Cardiac fibroblast (primary cell): Measurements from ENCODE around the gene FGF12.

Source experiments
- DNase-seq, 2 donors: peaks; one replicate each; pipeline versions ENCODE4 v3.0.0 to v3.0.0-alpha.2; 2010; ENCODE audit warnings: low read depth in 2 of 2
- H3K4me3 ChIP-seq, 2 donors: replicated peaks in 1 of 2; 1 replicate in 1 of 2; 2 replicates in 1 of 2; pipeline ENCODE4 v1.5.1; 2011; ENCODE audit warnings: low read depth in 2 of 2, low read length in 2 of 2, mild to moderate bottlenecking in 2 of 2, moderate library complexity in 1 of 2
- TF ChIP-seq, protein P1 (sequence below): IDR thresholded peaks from one replicate; pipeline ENCODE4 v1.5.1; 2011; ENCODE audit warnings: low read depth, mild to moderate bottlenecking, low read length, inconsistent platforms

FGF12 gene

DNA sequence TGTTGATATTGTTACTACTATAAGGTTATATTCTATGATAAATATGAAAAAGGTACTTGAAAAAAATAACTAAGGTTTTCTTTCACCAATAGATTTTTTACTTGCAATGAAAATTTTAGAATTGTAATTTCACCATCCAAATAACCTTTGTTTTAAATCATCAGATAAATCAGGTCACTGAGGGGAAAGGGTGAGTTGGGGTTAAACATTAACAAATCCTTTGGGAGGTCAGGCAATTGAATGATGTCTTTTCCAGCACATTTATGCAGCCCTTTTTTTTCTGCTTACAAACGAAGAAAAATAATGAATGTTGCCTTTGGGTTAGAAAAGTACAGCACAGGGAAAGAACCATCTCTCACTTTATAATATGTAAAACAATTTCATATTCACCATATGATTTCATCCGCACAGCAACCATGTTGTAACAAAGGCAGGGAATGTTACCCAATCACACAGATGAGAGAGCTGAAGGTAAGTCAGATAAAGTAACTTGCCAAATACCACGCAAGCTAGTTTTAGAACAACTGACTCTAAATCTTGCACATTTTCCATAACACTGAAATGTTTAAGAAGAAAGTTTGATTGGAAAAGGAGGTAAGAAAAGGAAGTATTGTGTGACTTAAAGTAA lies 151.3 kb downstream of the FGF12 start:
- no peak overlapping the region for H3K4me3 ChIP-seq
- DNase-seq, result no peak
- TF ChIP-seq, protein P1, sequence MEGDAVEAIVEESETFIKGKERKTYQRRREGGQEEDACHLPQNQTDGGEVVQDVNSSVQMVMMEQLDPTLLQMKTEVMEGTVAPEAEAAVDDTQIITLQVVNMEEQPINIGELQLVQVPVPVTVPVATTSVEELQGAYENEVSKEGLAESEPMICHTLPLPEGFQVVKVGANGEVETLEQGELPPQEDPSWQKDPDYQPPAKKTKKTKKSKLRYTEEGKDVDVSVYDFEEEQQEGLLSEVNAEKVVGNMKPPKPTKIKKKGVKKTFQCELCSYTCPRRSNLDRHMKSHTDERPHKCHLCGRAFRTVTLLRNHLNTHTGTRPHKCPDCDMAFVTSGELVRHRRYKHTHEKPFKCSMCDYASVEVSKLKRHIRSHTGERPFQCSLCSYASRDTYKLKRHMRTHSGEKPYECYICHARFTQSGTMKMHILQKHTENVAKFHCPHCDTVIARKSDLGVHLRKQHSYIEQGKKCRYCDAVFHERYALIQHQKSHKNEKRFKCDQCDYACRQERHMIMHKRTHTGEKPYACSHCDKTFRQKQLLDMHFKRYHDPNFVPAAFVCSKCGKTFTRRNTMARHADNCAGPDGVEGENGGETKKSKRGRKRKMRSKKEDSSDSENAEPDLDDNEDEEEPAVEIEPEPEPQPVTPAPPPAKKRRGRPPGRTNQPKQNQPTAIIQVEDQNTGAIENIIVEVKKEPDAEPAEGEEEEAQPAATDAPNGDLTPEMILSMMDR, result no peak

DNA sequence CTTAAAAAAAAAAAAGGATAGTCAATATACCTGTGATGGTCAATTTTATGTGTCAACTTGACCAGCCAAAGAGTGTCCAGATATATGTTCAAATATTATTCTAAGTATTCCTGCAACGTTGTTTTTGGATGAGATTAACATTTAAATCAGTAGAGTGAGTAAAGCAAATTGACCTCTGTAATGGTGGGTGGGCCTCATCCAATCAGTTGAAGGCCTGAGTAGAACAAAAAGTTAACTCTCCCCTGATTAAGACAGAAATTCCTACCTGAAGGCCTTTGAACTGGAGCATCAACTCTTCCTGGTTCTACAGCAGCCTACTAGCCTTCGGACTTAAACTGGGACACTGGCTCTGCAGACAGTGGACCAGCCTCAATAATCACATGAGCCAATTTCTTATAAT lies 154.1 kb downstream of the FGF12 start:
- no peak for DNase-seq
- TF ChIP-seq, protein P1, result no peak
- H3K4me3 ChIP-seq, result no peak overlapping the region

DNA sequence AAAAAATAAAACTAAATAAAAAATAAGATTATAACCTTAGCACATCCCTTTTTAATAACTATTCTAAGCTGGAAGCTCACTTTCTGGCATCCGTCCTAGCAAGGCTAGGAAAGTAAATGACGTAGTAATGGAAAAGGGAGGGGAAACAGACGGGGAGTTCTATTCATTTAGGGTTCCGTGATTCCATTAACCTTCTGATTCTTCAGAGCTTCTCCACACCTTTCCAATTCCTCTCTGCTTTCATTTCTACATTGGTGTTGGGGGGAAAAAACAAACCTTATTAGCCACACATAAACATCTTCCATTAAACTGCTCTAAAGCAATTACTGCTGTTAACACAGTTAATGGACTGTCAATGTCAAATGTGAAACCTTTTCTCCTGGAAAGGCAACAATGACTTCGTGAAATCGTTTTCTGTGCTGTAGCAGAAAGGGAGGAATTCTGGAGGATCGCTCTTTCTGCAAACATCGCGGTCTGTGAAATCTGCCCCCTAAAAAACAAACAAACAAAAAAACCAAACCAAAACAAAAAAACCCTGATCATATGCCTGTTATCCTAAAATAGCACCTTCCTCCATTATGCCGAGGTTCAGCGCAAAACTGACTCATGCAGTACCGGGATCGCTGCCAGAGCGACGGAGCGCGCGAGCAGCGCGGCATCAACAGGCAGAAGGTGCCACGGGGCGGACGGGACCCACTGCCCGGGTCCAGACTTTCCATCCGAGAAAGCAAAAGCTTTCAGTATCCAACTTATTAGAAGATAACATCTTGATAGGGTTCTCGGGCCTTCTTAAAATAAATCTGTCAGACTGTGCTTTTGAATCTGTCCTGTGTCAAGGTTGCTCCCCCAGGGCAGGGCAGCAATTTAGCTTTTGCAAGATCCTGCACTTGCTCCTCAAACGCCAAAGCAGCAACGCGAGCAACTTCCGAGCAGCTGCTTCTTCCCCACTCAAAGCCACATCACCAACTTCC lies 156.2 kb downstream of the FGF12 start:
- peak overlapping the region; percentile 38 to 43 for H3K4me3 ChIP-seq
- TF ChIP-seq, protein P1, result no peak
- peak; percentile 56 to 63 for DNase-seq

DNA sequence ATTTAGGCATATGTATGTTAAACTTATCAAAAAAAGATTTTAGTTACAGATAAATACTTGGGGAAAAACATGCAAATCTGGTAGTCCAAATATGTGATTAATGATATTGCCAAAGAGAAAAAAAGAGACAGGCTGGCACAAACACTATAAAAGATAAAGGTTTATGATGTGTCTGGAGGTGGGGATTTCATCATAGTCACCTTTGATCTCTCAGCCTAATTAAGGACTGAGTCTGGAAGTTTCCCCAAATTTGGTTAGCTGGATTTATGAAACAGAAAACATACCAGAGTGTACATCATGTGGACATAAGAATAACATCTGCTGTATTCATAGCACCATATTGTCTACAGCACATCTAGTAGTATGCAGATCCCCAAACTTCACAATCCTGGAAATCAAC lies 157.0 kb downstream of the FGF12 start:
- no peak overlapping the region for H3K4me3 ChIP-seq
- no peak for DNase-seq
- TF ChIP-seq, protein P1, result no peak

DNA sequence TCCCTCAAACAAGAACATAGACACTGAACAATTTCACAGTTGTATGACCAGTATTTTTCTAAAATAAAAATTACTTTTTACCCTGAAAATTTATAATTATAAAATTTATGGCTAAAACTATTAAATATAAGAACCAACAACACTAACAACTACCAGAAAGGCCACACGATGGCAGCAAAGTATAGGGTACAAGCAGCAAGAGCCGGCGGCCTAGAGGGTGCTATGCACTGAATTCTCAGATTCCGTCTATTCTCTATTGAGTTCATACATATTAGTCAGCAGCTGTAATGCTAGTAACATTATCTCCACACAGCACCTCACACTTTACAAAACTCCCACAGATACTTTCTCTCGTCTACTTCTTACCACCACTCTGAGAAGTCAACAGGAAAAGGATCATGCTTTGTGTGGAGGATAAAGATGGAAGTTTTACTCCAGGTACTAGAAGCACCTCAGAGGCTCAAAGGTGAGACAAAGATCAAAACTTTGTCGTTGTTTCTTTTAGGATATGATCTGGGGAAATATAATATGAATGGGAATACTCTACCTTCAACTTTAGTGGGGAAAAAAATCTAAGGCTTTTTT lies 160.5 kb downstream of the FGF12 start:
- no peak overlapping the region for H3K4me3 ChIP-seq
- TF ChIP-seq, protein P1, result peak; percentile 60
- peak; percentile 90 to 91 for DNase-seq

DNA sequence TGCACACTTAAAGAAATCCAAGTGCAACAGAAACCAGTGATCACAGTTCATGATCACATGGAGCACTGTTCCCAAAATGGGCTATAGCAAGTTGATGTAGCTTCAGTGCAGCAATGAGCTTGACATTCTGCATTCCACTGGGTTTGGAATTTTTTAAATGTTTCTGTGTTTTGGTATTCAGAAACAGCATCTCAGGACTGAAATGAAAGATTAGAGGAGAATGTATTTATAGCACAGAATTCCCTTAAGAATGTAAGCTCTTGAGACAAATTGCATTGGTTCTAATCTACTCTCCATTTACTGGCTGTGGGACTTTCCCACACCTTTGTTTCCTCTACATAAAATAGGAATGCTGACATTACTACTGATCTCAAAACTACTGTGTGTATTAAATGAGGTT lies 162.7 kb downstream of the FGF12 start:
- TF ChIP-seq, protein P1, result no peak
- no peak overlapping the region for H3K4me3 ChIP-seq
- no peak for DNase-seq
